Astrocyte of the spinal cord (primary cell): ENCODE measurements around the gene CELSR3.

Experiments used
- DNase-seq: peaks from one replicate; pipeline ENCODE4 v3.0.0; 2011; ENCODE audit warnings: low read depth, low spot score
- H3K4me3 ChIP-seq: 2 replicates; pipeline ENCODE4 v1.5.1; 2011; ENCODE audit warnings: low read depth, mild to moderate bottlenecking, low read length, moderate library complexity
- CTCF ChIP-seq: IDR thresholded peaks from 2 replicates; pipeline ENCODE4 v1.5.1; 2012; ENCODE audit warnings: low read depth, mild to moderate bottlenecking, low read length, inconsistent platforms
- in situ Hi-C: cut with HindIII; loops from 2 replicates; pipeline ENCODE4 v1.10.0; 2017; ENCODE audit warnings: low sequenced_read_pairs

Gene CELSR3

DNA sequence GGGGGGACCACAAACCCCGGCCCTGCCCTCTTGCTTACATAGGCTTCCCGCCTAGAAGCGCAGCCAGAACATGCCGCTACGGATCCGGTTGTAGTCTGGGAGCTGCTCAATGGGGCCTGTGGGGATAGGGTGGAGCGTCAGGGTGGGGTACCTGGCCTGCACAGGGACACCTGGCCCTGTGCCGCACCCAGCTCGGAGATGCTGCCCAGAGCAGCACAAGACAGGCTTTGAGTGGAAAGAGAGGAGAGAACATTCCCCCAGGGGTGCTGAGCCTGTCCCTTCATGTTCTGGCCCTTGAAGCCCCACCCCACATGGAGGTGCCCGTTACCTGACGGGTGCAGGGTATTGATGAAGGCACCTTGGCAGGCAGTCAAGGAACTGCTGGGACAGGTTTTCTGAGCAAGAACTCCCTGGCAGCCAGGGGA is 63.6 kb downstream of the CELSR3 start:
- H3K4me3 ChIP-seq = no peak overlapping the region
- no peak for DNase-seq
- no peak for TF ChIP-seq CTCF
- in situ Hi-C loops = no loop called here

- no peak for TF ChIP-seq CTCF
- DNase-seq = peak; percentile 95
- in situ Hi-C loops = no loop called here
- no peak overlapping the region for H3K4me3 ChIP-seq
Observed at GRCh38 chr3:48598323-48599076, 64.2 kb downstream of the CELSR3 start.

DNA sequence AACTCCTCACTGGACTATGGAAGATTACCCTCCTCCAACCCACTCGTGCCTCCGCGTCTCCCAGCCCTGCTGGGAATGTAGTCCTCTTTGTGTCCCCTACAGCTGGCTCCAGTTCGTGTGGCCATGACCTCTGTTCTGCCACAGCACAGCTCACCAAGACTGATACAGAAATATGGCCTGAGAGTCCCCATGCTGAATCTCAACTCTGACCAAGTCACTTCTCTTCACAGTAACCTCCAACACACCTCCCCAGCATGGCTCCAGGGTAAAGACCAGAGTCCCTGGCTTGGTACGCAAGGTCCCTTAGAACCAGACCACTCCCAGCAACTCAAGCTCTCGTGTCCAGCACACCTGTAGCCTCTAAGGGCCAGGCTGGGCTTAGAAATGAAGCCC is 65.3 kb downstream of the CELSR3 start:
- in situ Hi-C loops = no loop called here
- no peak for TF ChIP-seq CTCF
- H3K4me3 ChIP-seq = no peak overlapping the region
- no peak for DNase-seq

- no peak for DNase-seq
- no peak overlapping the region for H3K4me3 ChIP-seq
- no peak for TF ChIP-seq CTCF
- in situ Hi-C loops = no loop called here
Observed at GRCh38 chr3:48596676-48597407, 65.8 kb downstream of the CELSR3 start.

- H3K4me3 ChIP-seq = no peak overlapping the region
- in situ Hi-C loops = no loop called here
- TF ChIP-seq CTCF = no peak
- no peak for DNase-seq
Observed at GRCh38 chr3:48596157-48596556, 66.5 kb downstream of the CELSR3 start.

GRCh38 chr3:48595526-48596121 is 67.1 kb downstream of the CELSR3 start:
- no peak for TF ChIP-seq CTCF
- in situ Hi-C loops = no loop called here
- H3K4me3 ChIP-seq = peak overlapping the region; percentile 48
- peak; percentile 92 for DNase-seq
